NCI-H345 treated with DMSO at 0.1 percent for 48 hours (cell line): ENCODE data around the gene NSD1.
A peak's percentile ranks its signal among the peaks of the same experiment; 100 is the strongest.
"Not testable (repeated sequence)": the region's sequence is repeated elsewhere in the genome, so short reads cannot be mapped to it uniquely, and the experiment has no call there.

ENCODE experiments used
- DNase-seq: peaks from one replicate; lab custom pipeline; 2025; ENCODE audit not compliant: unreplicated experiment; lab: John Stamatoyannopoulos, UW

The NSD1 gene

DNA sequence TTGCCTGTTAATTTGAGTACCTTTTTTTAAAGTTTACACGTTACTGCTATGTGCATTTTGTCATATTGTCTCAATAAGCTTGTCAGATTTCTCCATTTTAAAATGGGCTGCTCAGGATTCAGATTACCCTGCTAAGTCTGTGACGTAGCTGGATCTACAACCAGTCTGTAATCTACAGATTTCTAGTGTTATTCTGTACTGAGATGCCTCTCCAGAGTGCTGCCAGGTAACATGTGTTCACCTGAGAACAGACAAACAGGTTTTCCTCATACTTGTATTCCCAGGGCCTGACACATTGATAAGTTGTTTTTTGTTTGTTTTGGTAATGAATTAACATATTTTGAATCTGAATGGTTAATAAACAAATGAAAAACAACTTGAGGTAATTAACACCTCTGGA lies 154.6 kb downstream of the NSD1 start:
- no peak for DNase-seq

GRCh38 chr5:177290816-177291596 lies 157.4 kb downstream of the NSD1 start:
- no peak for DNase-seq

DNA sequence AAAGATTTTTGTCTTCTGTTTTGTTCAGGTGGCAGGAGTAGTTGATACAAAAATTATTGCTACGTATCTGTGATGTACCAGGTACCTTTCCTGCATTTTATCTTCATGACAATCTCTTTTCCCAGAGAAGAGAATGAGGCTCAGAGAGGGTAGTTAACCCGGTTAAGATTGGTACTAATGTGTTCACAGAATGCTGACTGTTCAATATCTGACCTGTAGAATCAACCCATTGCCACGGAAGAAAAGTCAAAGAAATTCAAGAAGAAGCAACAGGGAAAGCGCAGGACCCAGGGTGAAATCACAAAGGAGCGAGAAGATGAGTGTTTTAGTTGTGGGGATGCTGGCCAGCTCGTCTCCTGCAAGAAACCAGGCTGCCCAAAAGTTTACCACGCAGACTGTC lies 158.2 kb downstream of the NSD1 start:
- DNase-seq = no peak

- no peak for DNase-seq
Observed at GRCh38 chr5:177293819-177294581, 160.4 kb downstream of the NSD1 start.

- no peak for DNase-seq
Observed at GRCh38 chr5:177294632-177295031, 161.1 kb downstream of the NSD1 start.

- DNase-seq = no peak
Observed at GRCh38 chr5:177295924-177296323, 162.4 kb downstream of the NSD1 start.

DNA sequence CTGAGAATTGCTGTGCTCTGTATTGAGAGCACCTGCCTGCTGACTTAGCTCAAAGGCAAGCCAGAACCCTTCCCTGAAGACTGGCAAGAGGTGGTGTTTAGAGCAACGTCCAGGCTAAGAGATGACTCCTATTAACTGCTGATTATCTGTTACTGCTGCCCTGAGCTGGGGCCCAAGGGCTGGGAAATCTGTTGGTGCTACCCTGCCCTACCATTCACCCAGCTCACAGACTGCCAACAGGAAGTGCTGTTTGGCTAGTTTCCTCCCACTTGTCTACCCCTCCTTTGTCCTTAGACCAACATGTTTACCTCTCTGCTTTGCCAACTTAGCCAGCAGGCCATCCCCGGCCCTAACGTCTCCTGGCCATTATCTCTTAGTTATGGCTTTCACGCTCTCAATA lies 163.0 kb downstream of the NSD1 start:
- no peak for DNase-seq

DNA sequence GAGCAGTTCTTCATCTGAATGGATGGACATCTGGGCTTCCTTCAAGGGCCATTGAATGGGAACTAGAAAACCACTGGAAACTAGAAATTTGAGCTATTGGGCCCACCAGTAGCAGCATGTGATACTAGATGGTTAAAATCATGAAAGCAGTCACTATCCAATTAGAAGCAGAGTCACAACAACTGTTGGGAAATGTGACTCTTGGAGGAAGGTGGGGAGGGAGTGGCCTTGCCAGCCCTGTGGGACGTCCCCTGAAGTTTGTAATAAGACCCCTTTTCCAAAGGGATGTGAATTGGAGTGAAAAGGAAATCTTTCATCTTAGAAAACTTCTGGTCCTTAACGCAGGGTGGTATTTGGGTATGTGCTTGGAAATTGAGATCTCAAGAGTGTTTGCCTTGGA lies 164.3 kb downstream of the NSD1 start:
- DNase-seq = no peak

- no peak for DNase-seq
Observed at GRCh38 chr5:177299697-177300096, 166.1 kb downstream of the NSD1 start.

DNA sequence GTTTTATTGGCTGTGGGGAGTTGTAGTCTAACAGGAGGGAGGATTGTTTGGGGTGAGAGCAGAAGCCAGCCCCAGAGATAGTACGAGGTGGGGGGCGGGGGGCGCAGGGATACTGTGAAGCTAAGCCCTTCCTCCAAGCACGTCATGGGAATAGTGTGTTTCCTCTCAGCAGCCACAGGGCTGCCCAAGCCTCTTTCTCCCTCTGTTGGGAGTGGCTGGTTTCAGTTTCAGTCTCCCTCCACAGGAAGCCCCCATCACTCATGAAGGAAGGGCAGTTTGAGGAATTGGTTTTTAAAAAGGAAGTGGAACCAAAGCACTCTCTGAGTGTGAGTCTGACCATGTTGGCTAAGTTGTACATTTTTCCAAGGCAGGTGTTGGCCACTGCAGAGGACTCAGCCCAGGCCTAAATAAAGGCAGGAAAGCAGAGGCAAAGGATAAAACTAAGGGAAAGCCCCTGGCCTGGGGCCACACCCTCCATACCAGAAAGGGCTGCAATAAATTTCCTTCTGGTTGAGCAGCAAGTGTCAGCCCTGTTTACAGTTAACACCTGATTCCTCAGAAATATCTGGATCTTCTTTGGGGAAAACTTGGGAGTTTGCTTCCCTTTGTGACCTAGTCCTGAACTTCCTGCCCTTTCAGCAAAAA lies 166.8 kb downstream of the NSD1 start:
- DNase-seq = no peak

GRCh38 chr5:177300951-177301350 lies 167.4 kb downstream of the NSD1 start:
- DNase-seq = no peak

- DNase-seq = peak; percentile 93
Observed at GRCh38 chr5:177301503-177302165, 168.1 kb downstream of the NSD1 start.

GRCh38 chr5:177302354-177303110 lies 169.0 kb downstream of the NSD1 start:
- DNase-seq = no peak

GRCh38 chr5:177303121-177303924 lies 169.8 kb downstream of the NSD1 start, which contains the start of the genes PRELID1 and RAB24:
Gene PRELID1, plus strand, starts transcription at chr5:177303799. Its CDS starts 187 bp downstream, at chr5:177303986.
Gene RAB24, minus strand, starts transcription at chr5:177303719. Its CDS starts 431 bp downstream, at chr5:177303288.
- peak; percentile 73 for DNase-seq

- no peak for DNase-seq
Observed at GRCh38 chr5:177303925-177304391, 170.4 kb downstream of the NSD1 start.

DNA sequence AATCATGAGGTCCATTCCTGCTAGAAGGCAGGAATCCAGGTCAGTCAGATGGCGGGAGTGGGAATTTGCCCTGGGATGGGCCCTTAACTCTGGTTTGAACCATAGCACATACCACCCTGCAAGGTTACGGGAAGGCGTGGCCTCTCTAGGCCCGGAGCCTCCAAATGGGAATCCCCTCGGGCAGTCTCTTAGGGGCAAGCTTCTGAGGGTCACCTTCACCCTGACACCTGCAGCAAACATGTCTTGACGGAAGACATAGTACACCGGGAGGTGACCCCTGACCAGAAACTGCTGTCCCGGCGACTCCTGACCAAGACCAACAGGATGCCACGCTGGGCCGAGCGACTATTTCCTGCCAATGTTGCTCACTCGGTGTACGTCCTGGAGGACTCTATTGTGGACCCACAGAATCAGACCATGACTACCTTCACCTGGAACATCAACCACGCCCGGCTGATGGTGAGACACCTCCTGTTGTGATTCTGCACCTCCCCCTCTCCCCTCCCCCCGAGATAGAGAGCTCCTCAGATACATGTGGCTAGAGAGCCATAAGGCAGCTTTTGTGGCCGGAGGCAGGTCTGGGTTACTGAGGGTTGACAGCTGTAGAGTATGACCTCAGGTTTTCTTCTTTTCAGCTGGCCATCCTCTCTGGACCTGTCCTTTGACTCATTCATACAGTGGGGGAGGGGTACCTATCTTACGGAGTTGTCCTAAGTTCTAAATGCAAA lies 171.0 kb downstream of the NSD1 start:
- DNase-seq = no peak

DNA sequence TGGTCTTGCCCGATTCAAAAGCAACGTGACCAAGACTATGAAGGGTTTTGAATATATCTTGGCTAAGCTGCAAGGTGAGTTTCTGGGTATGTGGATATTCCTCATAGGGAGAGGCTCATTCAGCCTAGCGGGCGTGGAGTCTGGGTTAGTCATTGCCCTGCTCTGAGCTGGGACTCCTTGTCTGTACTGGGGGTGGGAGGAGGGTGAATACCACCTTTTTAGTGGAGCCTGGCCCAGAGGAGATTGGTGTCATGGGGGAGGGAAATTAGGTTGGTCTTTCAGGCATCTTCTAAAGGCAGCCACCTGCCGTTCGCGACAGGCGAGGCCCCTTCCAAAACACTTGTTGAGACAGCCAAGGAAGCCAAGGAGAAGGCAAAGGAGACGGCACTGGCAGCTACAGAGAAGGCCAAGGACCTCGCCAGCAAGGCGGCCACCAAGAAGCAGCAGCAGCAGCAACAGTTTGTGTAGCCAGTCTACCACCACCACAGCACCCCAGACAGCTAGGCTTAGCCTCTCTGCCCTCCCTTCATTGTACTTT lies 172.6 kb downstream of the NSD1 start:
- DNase-seq = not testable (repeated sequence)

- DNase-seq = no peak
Observed at GRCh38 chr5:177306674-177307543, 173.3 kb downstream of the NSD1 start.
